GM21526 (cell line): ENCODE results near the gene IGIP.

Source experiments
- ATAC-seq: cut with Tn5 transposase; IDR thresholded peaks from one replicate; pipeline ENCODE4 v1.9.1; 2021; ENCODE audit warnings: moderate library complexity; ENCODE audit not compliant: unreplicated experiment, low FRiP score

IGIP gene

GRCh38 chr5:140125637-140126036 lies at the start of gene IGIP:
TSS of gene IGIP (plus strand) at chr5:140125937. CDS start at chr5:140128477, 2,540 bp downstream.
- ATAC-seq, result no peak

GRCh38 chr5:140076142-140076541 lies 49.6 kb upstream of the IGIP start:
- ATAC-seq, result no peak

GRCh38 chr5:140076788-140077187 lies 48.9 kb upstream of the IGIP start:
- ATAC-seq, result no peak

GRCh38 chr5:140083120-140083519 lies 42.6 kb upstream of the IGIP start:
- no peak for ATAC-seq

- ATAC-seq, result no peak
These were observed 42.1 kb upstream of the IGIP start for GRCh38 chr5:140083650-140084049.

GRCh38 chr5:140084541-140084940 lies 41.2 kb upstream of the IGIP start:
- no peak for ATAC-seq

GRCh38 chr5:140090251-140090650 lies 35.5 kb upstream of the IGIP start:
- no peak for ATAC-seq

GRCh38 chr5:140093179-140093578 lies 32.6 kb upstream of the IGIP start:
- ATAC-seq, result no peak

- no peak for ATAC-seq
These were observed 31.9 kb upstream of the IGIP start for GRCh38 chr5:140093866-140094265.

GRCh38 chr5:140094889-140095288 lies 30.8 kb upstream of the IGIP start:
- no peak for ATAC-seq

GRCh38 chr5:140101179-140101578 lies 24.6 kb upstream of the IGIP start:
- ATAC-seq, result no peak

- no peak for ATAC-seq
These were observed 22.6 kb upstream of the IGIP start for GRCh38 chr5:140103154-140103553.

- ATAC-seq, result no peak
These were observed 21.6 kb upstream of the IGIP start for GRCh38 chr5:140104100-140104499.

- no peak for ATAC-seq
These were observed 19.6 kb upstream of the IGIP start for GRCh38 chr5:140106101-140106500.

- no peak for ATAC-seq
These were observed 18.9 kb upstream of the IGIP start for GRCh38 chr5:140106805-140107311.

- peak; percentile 85 for ATAC-seq
These were observed 18.2 kb upstream of the IGIP start for GRCh38 chr5:140107312-140108092.

- ATAC-seq, result no peak
These were observed 17.4 kb upstream of the IGIP start for GRCh38 chr5:140108093-140109017.

GRCh38 chr5:140109018-140109758 lies 16.5 kb upstream of the IGIP start:
- no peak for ATAC-seq

GRCh38 chr5:140109759-140110645 lies 15.7 kb upstream of the IGIP start:
- no peak for ATAC-seq

GRCh38 chr5:140110646-140110957 lies 15.1 kb upstream of the IGIP start:
- no peak for ATAC-seq
